Mesendoderm (in vitro differentiated cells): ENCODE results near the gene ANXA8L1.
"Not testable (repeated sequence)": the region's sequence is repeated elsewhere in the genome, so short reads cannot be mapped to it uniquely, and the experiment has no call there.

ENCODE experiments used
- DNase-seq: peaks from one replicate; pipeline ENCODE4 v3.0.0; 2013
- H2AK5ac ChIP-seq: 2 replicates; pipeline ENCODE4 v1.6.1; 2013; ENCODE audit warnings: low read length, inconsistent platforms
- H2BK120ac ChIP-seq: 2 replicates; pipeline ENCODE4 v1.6.1; 2013; ENCODE audit warnings: low read depth, mild to moderate bottlenecking, low read length, moderate library complexity, mixed read lengths
- H2BK15ac ChIP-seq: replicated peaks from 2 replicates; pipeline ENCODE4 v1.6.1; 2013; ENCODE audit warnings: low read depth, mild to moderate bottlenecking, moderate library complexity
- H2BK5ac ChIP-seq: 2 replicates; pipeline ENCODE4 v1.6.1; 2013; ENCODE audit warnings: low read length, inconsistent platforms
- H3K18ac ChIP-seq: 2 replicates; pipeline ENCODE4 v1.6.1; 2013; ENCODE audit warnings: mild to moderate bottlenecking, low read length, mixed read lengths
- H3K23ac ChIP-seq: one replicate; pipeline ENCODE4 v1.6.1; 2013; ENCODE audit warnings: low read length
- H3K27ac ChIP-seq: 2 replicates; pipeline ENCODE4 v1.5.1; 2013; ENCODE audit warnings: low read depth, mild to moderate bottlenecking, inconsistent platforms, low read length, moderate library complexity
- H3K27me3 ChIP-seq: 2 replicates; pipeline ENCODE4 v1.6.1; 2013; ENCODE audit warnings: low read length, control low read depth, mild to moderate bottlenecking, inconsistent platforms; ENCODE audit not compliant: insufficient read depth, poor library complexity
- H3K36me3 ChIP-seq: 2 replicates; pipeline ENCODE4 v1.6.1; 2013; ENCODE audit warnings: low read length, inconsistent platforms; ENCODE audit not compliant: control insufficient read depth, insufficient read depth
- H3K4ac ChIP-seq: one replicate; pipeline ENCODE4 v1.6.1; 2013; ENCODE audit warnings: low read depth, mild to moderate bottlenecking, low read length, moderate library complexity
- H3K4me1 ChIP-seq: 2 replicates; pipeline ENCODE4 v1.6.1; 2013; ENCODE audit warnings: low read depth, low read length, inconsistent platforms; ENCODE audit not compliant: control insufficient read depth
- H3K4me2 ChIP-seq: 2 replicates; pipeline ENCODE4 v1.6.1; 2013; ENCODE audit warnings: low read length
- H3K4me3 ChIP-seq: 2 replicates; pipeline ENCODE4 v1.5.1; 2013; ENCODE audit warnings: mild to moderate bottlenecking, low read length
- H3K56ac ChIP-seq: one replicate; pipeline ENCODE4 v1.6.1; 2013; ENCODE audit warnings: low read length
- H3K79me1 ChIP-seq: 2 replicates; pipeline ENCODE4 v1.6.1; 2013; ENCODE audit warnings: low read length, inconsistent platforms
- H3K79me2 ChIP-seq: 2 replicates; pipeline ENCODE4 v1.6.1; 2013; ENCODE audit warnings: mild to moderate bottlenecking, low read length; ENCODE audit not compliant: control insufficient read depth, insufficient read depth
- H3K9ac ChIP-seq: 2 replicates; pipeline ENCODE4 v1.6.1; 2013; ENCODE audit warnings: low read length, inconsistent platforms
- H4K5ac ChIP-seq: one replicate; pipeline ENCODE4 v1.6.1; 2013; ENCODE audit warnings: low read length
- H4K8ac ChIP-seq: one replicate; pipeline ENCODE4 v1.6.1; 2013; ENCODE audit warnings: low read depth, mild to moderate bottlenecking, control low read depth, low read length, moderate library complexity
- WGBS: extraction: QIAGEN DNeasy Blood & Tissue Kit; methylation state at CpG from one replicate; pipeline ENCODE4 v1.1.7; 2013; ENCODE audit warnings: low lambda C conversion rate, missing lambda C conversion rate; ENCODE audit not compliant: insufficient coverage; ENCODE audit errors: extremely low coverage; 5-methylcytosine and 5-hydroxymethylcytosine counted together

The ANXA8L1 gene

DNA sequence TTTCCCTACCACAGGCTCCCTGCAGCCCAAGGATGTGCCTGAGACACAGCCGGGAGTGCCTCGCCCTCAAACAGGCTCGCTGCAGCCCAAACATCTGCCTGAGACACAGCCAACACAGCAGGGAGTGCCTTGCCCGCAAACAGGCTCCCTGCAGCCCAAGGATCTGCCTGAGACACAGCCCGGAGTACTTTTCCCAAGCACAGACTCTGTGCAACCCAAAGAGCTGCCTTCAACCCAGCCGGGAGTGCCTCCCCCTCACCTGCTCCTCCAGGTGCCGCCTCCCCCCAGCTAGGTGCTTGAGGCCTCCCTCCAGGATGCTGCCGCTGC, 45.9 kb upstream of the ANXA8L1 start:
- Histone ChIP-seq H3K4me3 (no peak overlapping the region), H2BK15ac (no peak overlapping the region), H3K23ac (no peak overlapping the region), H2AK5ac (no peak overlapping the region), H3K27me3 (no peaks in the 10 kb centered on the region), H3K9ac (no peak overlapping the region), H3K18ac (no peak overlapping the region), H3K4me2 (no peak overlapping the region), H3K56ac (no peak overlapping the region), H3K36me3 (no peaks in the 10 kb centered on the region), H3K27ac (no peak overlapping the region), H4K8ac (no peak overlapping the region), H2BK5ac (no peak overlapping the region), H3K79me1 (no peaks in the 10 kb centered on the region), H2BK120ac (no peak overlapping the region), H3K4me1 (no peaks in the 10 kb centered on the region), H3K79me2 (no peaks in the 10 kb centered on the region), H3K4ac (no peak overlapping the region), H4K5ac (no peak overlapping the region)
- WGBS = no CpG with 5 or more reads among the region's 8 CpGs
- DNase-seq = no peak

DNA sequence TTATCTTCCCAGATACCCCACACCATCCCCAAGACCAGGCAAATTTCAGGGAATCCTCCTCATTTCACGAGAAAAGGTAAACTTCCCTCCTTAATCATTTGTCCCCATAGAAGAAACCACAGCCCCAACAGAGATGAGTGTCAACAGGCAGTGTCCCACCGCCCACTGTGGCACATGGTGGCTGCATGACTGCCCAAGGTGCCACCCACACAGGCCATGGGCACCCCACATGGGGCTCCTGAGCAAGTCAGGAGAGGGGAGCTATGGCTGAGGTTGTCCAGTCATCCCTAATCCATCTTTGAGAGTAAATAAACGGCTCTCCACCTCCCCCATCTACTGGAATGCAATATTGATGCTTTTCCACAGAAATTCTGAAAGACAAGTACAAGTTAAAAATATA, 44.7 kb upstream of the ANXA8L1 start:
- H3K23ac ChIP-seq = no peak overlapping the region
- no peak for DNase-seq
- H3K4me1 ChIP-seq = no peaks in the 10 kb centered on the region
- no peaks in the 10 kb centered on the region for H3K79me1 ChIP-seq
- H3K56ac ChIP-seq = no peak overlapping the region
- no peak overlapping the region for H3K27ac ChIP-seq
- H3K18ac ChIP-seq = no peak overlapping the region
- H2BK120ac ChIP-seq = no peak overlapping the region
- H4K5ac ChIP-seq = no peak overlapping the region
- no peak overlapping the region for H3K4ac ChIP-seq
- no peaks in the 10 kb centered on the region for H3K27me3 ChIP-seq
- WGBS = no CpG with 5 or more reads among the region's 3 CpGs
- no peak overlapping the region for H2AK5ac ChIP-seq
- no peak overlapping the region for H2BK5ac ChIP-seq
- no peak overlapping the region for H4K8ac ChIP-seq
- H3K4me2 ChIP-seq = no peak overlapping the region
- H3K9ac ChIP-seq = no peak overlapping the region
- H3K79me2 ChIP-seq = no peaks in the 10 kb centered on the region
- no peaks in the 10 kb centered on the region for H3K36me3 ChIP-seq
- no peak overlapping the region for H2BK15ac ChIP-seq
- H3K4me3 ChIP-seq = no peak overlapping the region

DNA sequence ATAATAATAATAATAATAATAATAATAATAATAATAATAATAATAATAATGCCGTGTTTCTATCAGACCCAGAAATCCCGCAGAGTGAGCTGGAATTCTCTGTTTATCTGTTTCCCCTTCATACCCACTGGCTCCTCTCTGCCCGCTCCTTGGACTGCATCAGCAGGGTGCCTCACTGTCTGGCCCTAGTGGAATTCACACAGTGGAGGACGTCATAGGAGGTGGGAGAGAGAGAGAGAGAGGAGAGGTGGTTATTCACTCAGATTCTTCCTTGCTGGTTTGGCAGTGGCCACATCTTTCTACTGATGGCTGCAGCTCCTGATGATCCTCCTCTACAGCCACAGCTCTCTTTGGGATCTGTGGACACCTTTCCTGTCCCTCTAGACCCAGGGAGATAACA, 10.1 kb upstream of the ANXA8L1 start:
- H2BK15ac ChIP-seq, H3K79me1 ChIP-seq, H3K23ac ChIP-seq, H3K4me3 ChIP-seq, H2AK5ac ChIP-seq, H4K8ac ChIP-seq, H3K4me1 ChIP-seq, DNase-seq, H3K4ac ChIP-seq, H3K27me3 ChIP-seq, H3K27ac ChIP-seq, H3K56ac ChIP-seq, H3K4me2 ChIP-seq, H3K9ac ChIP-seq, H2BK120ac ChIP-seq, H4K5ac ChIP-seq, H2BK5ac ChIP-seq, H3K18ac ChIP-seq, H3K79me2 ChIP-seq, H3K36me3 ChIP-seq: not testable (repeated sequence)
- WGBS = no CpG with 5 or more reads among the region's 4 CpGs

DNA sequence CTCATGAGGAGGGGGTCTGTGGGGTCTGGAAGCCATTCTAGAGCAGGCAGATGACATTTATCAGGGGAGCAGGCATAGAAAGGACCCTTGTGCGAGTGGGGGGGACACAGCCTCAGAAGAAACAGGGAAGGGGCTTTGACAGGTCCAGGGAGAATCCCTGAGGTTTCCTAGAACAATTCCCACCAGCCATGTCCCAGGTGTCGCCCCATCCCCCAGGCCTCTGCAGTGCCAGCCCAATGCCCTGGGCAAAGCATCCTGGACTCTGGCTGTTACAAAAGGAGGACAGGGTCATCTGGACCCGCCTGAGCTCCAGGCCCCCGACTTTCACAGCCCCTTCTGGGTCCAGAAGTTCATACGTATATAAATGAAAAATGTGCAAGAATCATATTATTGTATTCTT, 8.4 kb upstream of the ANXA8L1 start:
- not testable (repeated sequence) for H3K27ac ChIP-seq, H3K23ac ChIP-seq, H2AK5ac ChIP-seq, H3K9ac ChIP-seq, H4K8ac ChIP-seq, H2BK120ac ChIP-seq, H3K56ac ChIP-seq, H3K36me3 ChIP-seq, H3K4me1 ChIP-seq, H2BK15ac ChIP-seq, H3K79me1 ChIP-seq, H4K5ac ChIP-seq, H3K4me3 ChIP-seq, H3K4ac ChIP-seq, H3K4me2 ChIP-seq, H3K18ac ChIP-seq, H3K27me3 ChIP-seq, H2BK5ac ChIP-seq, H3K79me2 ChIP-seq, DNase-seq
- WGBS = no CpG with 5 or more reads among the region's 5 CpGs

DNA sequence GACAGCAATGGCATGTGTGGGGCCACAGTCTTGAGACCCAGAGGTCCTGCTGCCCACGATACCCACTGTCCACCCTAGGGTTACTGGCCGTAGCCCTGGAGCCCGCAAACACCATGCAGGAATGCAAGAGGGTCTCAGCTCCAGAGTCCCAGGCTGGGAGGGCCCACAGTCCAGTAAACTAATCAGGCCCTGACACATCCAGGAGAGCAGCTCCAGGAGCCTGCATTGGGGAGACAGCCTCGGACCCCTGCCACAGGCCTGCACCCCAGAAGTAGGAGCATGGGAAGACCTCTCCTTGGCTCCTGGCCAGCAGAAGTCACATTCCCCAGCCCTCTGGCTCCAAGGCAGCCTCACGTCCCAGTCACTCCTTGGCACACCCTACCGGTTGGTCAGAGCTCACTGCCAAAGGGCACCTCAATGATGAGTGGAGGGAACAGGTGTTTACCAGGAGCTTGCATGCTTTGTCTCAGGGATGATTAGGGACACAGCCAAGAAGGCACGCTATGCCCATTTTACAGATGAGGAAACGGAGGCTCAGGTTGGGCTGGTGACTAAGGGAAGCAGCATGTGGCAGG, 7.8 kb upstream of the ANXA8L1 start:
- WGBS = no CpG with 5 or more reads among the region's 8 CpGs
- H3K4ac ChIP-seq, H3K4me3 ChIP-seq, H4K8ac ChIP-seq, H3K23ac ChIP-seq, H2AK5ac ChIP-seq, H4K5ac ChIP-seq, H3K79me2 ChIP-seq, H2BK5ac ChIP-seq, H3K79me1 ChIP-seq, H3K9ac ChIP-seq, H2BK15ac ChIP-seq, H3K36me3 ChIP-seq, H3K4me1 ChIP-seq, H2BK120ac ChIP-seq, DNase-seq, H3K4me2 ChIP-seq, H3K27me3 ChIP-seq, H3K18ac ChIP-seq, H3K56ac ChIP-seq, H3K27ac ChIP-seq: not testable (repeated sequence)

DNA sequence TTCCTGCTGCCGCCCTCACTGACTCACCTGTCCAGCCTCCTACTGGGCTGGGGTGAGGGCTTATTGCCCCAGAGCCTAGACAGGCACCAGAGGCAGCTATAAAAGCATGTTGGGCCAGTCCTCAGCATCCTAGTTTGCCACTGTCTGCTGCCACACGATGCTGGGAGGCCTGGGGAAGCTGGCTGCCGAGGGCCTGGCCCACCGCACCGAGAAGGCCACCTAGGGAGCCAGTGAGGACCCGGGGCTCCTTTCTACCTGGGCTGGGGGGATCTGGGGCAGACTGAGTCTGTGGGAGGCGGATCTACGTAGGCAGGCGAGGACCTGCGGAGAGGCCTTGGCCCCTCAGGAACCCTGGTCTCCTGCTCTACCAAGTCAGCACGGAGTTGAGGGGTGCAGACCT, 6.6 kb upstream of the ANXA8L1 start:
- not testable (repeated sequence) for H3K4me2 ChIP-seq, H3K27me3 ChIP-seq, H2BK120ac ChIP-seq, H3K9ac ChIP-seq, H4K5ac ChIP-seq, H4K8ac ChIP-seq, H3K23ac ChIP-seq, H3K36me3 ChIP-seq, H2BK5ac ChIP-seq, H3K56ac ChIP-seq, DNase-seq, H2AK5ac ChIP-seq, H3K27ac ChIP-seq, H3K4me1 ChIP-seq, H3K79me1 ChIP-seq, H2BK15ac ChIP-seq, H3K4me3 ChIP-seq, H3K18ac ChIP-seq, H3K4ac ChIP-seq, H3K79me2 ChIP-seq
- WGBS = no CpG with 5 or more reads among the region's 11 CpGs
